Breast epithelium (tissue), 4 donors: ENCODE measurements around the gene UIMC1. TPM values are rescaled to one million over a fixed set of nuclear protein-coding genes. Genes with fewer than 3 reads are reported as not detected.

Source experiments
- DNase-seq, 2 donors: peaks; one replicate each; pipeline ENCODE4 v3.0.0-alpha.2; 2019; ENCODE audit warnings: low spot score in 2 of 2
- H3K27ac ChIP-seq, 2 donors: fragments of 200-600 bp; sonication (generic) in 1 of 2; one replicate each; pipeline ENCODE4 v1.5.1; 2016 to 2019; ENCODE audit warnings: mild to moderate bottlenecking in 1 of 2
- H3K27me3 ChIP-seq, 2 donors: fragments of 200-600 bp; sonication (generic) in 1 of 2; one replicate each; pipeline versions ENCODE4 v1.5.1 to v1.6.0; 2017 to 2019; ENCODE audit warnings: control low read depth in 1 of 2, mild to moderate bottlenecking in 1 of 2
- H3K36me3 ChIP-seq: fragments of 200-600 bp; one replicate; pipeline ENCODE4 v1.5.1; 2019
- H3K4me1 ChIP-seq, 2 donors: fragments of 200-600 bp; sonication (generic); one replicate each; pipeline ENCODE4 v1.5.1; 2016 to 2019; ENCODE audit warnings: control low read depth in 1 of 2
- H3K4me3 ChIP-seq, 3 donors: fragments of 200-600 bp; sonication (generic); 1 replicate in 2 of 3; 2 replicates in 1 of 3; pipeline ENCODE4 v1.5.1; 2016 to 2019; ENCODE audit warnings: mild to moderate bottlenecking in 3 of 3, moderate library complexity in 2 of 3
- H3K9me3 ChIP-seq, 2 donors: fragments of 200-600 bp; sonication (generic) in 1 of 2; one replicate each; pipeline ENCODE4 v1.5.1; 2016 to 2019; ENCODE audit warnings: control low read depth in 1 of 2
- CTCF ChIP-seq, 3 donors: fragments of 450-650 bp; IDR thresholded peaks; one replicate each; pipeline ENCODE4 v1.5.1; 2016 to 2017; ENCODE audit warnings: antibody characterized with exemption in 3 of 3, mild to moderate bottlenecking in 3 of 3, moderate library complexity in 3 of 3
- POLR2A ChIP-seq: fragments of 450-650 bp; IDR thresholded peaks from one replicate; pipeline ENCODE4 v1.6.1; 2016; ENCODE audit warnings: antibody characterized with exemption, mild to moderate bottlenecking, moderate library complexity
- POLR2AphosphoS5 ChIP-seq, 3 donors: sonication (generic); formaldehyde crosslinking; IDR thresholded peaks; one replicate each; pipeline ENCODE4 v1.6.1; 2017; ENCODE audit warnings: antibody characterized with exemption in 3 of 3
- intact Hi-C: fragments of 100-400 bp; cut with DNase I; formaldehyde crosslinking; loops from one replicate; pipeline ENCODE4 v1.15.1; 2023; ENCODE audit warnings: low total_unique reads
- total RNA-seq, 3 donors: library from RNA; depleted of rRNA; stranded (reverse); fragments of >200 nt; gene quantifications; one replicate each; pipeline ENCODE4 v1.1.0, GENCODE V29; 2016

UIMC1 gene
- total RNA-seq, 3 donors from 2014 or later: 27.8 to 61.3 (median 53.1) TPM

GRCh38 chr5:176887252-176887849 lies 119.2 kb downstream of the UIMC1 start:
- intact Hi-C loops: no loop called here
- Histone ChIP-seq H3K27ac (no peak overlapping the region), H3K36me3 (no peaks in the 10 kb centered on the region), H3K27me3 (no peaks in the 10 kb centered on the region), H3K9me3 (no peaks in the 10 kb centered on the region), H3K4me3 (no peak overlapping the region), H3K4me1 (no peaks in the 10 kb centered on the region)
- DNase-seq: peak in 1 of 2 donors; percentile 39
- TF ChIP-seq POLR2AphosphoS5 (IDR thresholded peaks at IDR 0.05): no peak
- no peak for TF ChIP-seq CTCF (IDR thresholded peaks at IDR 0.05)
- no peak for TF ChIP-seq POLR2A

GRCh38 chr5:176886336-176887251 lies 120.0 kb downstream of the UIMC1 start:
- no peaks in the 10 kb centered on the region for H3K4me1 ChIP-seq
- no peak for TF ChIP-seq POLR2AphosphoS5 (IDR thresholded peaks at IDR 0.05)
- TF ChIP-seq CTCF (IDR thresholded peaks at IDR 0.05): no peak
- TF ChIP-seq POLR2A: no peak
- no peak overlapping the region for H3K27ac ChIP-seq
- intact Hi-C loops: no loop called here
- no peaks in the 10 kb centered on the region for H3K36me3 ChIP-seq
- DNase-seq: peak in 1 of 2 donors; percentile 47
- no peaks in the 10 kb centered on the region for H3K27me3 ChIP-seq
- H3K9me3 ChIP-seq: no peaks in the 10 kb centered on the region
- no peak overlapping the region for H3K4me3 ChIP-seq

GRCh38 chr5:176884571-176884890 lies 122.0 kb downstream of the UIMC1 start:
- H3K9me3 ChIP-seq: no peaks in the 10 kb centered on the region
- intact Hi-C loops: no loop called here
- H3K4me3 ChIP-seq: no peak overlapping the region
- no peak overlapping the region for H3K27ac ChIP-seq
- H3K27me3 ChIP-seq: peaks cover 0 to 4% of the 10 kb centered on the region in 2 donors
- no peak for DNase-seq
- H3K4me1 ChIP-seq: no peaks in the 10 kb centered on the region
- H3K36me3 ChIP-seq: no peaks in the 10 kb centered on the region
- TF ChIP-seq POLR2AphosphoS5 (IDR thresholded peaks at IDR 0.05): no peak
- TF ChIP-seq CTCF (IDR thresholded peaks at IDR 0.05): no peak
- TF ChIP-seq POLR2A: no peak

- no peaks in the 10 kb centered on the region for H3K4me1 ChIP-seq
- H3K9me3 ChIP-seq: no peaks in the 10 kb centered on the region
Measured at GRCh38 chr5:176883700-176884570, 122.6 kb downstream of the UIMC1 start.

More at GRCh38 chr5:176883700-176884570, 122.6 kb downstream of the UIMC1 start:
- H3K4me3 ChIP-seq: no peak overlapping the region
- TF ChIP-seq CTCF (IDR thresholded peaks at IDR 0.05): no peak
- no peak for TF ChIP-seq POLR2A
- TF ChIP-seq POLR2AphosphoS5 (IDR thresholded peaks at IDR 0.05): no peak
- intact Hi-C loops: no loop called here
- H3K27me3 ChIP-seq: peaks cover 0 to 8% of the 10 kb centered on the region in 2 donors
- no peak overlapping the region for H3K27ac ChIP-seq
- no peaks in the 10 kb centered on the region for H3K36me3 ChIP-seq
- no peak for DNase-seq
